ES-I3 (cell line): ENCODE results near the gene PGAM5.

Experiments
- H3K36me3 ChIP-seq: 2 replicates; pipeline ENCODE4 v1.6.1; 2013; ENCODE audit warnings: mild to moderate bottlenecking, low read length, control low read depth, moderate library complexity; ENCODE audit not compliant: insufficient read depth
- H3K4me1 ChIP-seq: 2 replicates; pipeline ENCODE4 v1.6.1; 2013; ENCODE audit warnings: mild to moderate bottlenecking, control low read depth, low read length; ENCODE audit not compliant: insufficient read depth
- H3K9ac ChIP-seq: 2 replicates; pipeline ENCODE4 v1.6.1; 2013; ENCODE audit warnings: low read depth, mild to moderate bottlenecking, low read length, moderate library complexity
- H3K9me3 ChIP-seq: 2 replicates; pipeline ENCODE4 v1.6.1; 2013; ENCODE audit warnings: mild to moderate bottlenecking, low read length, moderate library complexity; ENCODE audit not compliant: control insufficient read depth, insufficient read depth

The PGAM5 gene

DNA sequence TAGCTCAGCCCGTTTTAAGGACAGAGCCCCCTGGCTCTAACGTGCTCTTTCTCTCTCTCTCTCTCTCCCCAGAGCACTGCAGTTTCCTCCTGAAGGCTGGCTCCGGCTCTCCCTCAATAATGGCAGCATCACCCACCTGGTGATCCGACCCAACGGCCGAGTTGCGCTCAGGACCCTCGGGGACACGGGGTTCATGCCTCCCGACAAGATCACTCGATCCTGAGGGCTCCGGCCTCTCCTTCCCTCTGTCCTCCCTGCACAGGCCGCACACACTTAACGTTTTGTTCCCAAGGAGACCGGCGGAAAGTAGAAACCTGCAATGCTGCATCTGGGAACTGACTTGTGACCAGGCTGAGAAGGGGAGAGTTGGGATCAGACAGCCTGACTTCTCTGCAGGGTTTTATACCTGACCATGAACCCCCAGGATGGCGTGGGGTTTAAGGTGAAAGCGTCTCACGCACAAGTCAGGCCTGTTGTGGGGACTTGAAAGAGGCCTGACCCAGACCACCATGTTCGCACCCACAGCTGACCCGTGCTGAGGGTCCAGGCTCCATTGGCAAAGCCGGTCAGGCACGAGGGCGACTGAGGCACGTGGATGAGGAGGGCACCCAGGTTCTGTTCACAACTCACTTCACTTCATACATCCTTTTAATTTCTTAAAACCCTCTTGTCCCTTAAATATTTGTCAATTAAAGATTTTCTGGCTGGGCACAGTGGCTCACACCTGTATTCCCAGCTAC, 10.1 kb downstream of the PGAM5 start:
- no peaks in the 10 kb centered on the region for H3K4me1 ChIP-seq
- H3K36me3 ChIP-seq: peaks cover 18% of the 10 kb centered on the region
- no peak overlapping the region for H3K9ac ChIP-seq
- no peaks in the 10 kb centered on the region for H3K9me3 ChIP-seq

DNA sequence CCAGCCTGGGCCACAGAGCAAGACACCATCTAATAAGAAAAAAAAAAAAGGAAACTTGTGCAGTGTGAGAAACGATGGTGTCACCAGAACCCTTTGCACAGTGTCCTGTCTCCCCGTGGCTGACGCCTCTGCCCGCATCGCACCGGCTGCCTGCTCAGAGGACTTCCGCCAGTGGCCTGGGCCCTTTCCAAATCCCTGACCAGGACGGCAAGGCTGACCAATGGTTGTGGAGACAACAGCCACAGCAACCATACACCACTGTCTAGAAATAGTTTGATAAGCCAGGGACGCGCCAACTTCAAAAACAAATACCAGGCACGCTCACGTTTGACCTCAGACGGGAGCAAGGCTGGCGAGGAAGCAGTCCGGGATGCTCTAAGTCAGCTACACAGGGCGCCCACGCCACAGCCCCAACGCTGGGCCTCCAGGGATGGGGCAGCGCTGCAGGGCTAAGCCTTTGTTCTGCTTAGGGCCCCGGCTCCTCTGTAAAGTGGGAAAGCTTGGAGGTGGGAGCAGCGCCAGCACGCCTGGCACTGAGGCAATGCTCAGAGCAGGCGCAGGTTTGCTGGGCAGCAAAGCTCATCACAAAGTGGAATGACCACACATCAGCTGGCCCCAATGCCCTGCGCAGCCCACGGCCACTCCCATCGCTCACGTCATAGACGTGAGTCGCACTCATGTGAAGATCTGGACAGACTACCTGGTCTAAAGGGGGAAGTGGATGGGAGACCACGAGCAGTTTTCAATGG, 12.5 kb downstream of the PGAM5 start:
- Histone ChIP-seq H3K36me3 (peaks cover 33% of the 10 kb centered on the region), H3K9ac (no peak overlapping the region), H3K9me3 (no peaks in the 10 kb centered on the region)

DNA sequence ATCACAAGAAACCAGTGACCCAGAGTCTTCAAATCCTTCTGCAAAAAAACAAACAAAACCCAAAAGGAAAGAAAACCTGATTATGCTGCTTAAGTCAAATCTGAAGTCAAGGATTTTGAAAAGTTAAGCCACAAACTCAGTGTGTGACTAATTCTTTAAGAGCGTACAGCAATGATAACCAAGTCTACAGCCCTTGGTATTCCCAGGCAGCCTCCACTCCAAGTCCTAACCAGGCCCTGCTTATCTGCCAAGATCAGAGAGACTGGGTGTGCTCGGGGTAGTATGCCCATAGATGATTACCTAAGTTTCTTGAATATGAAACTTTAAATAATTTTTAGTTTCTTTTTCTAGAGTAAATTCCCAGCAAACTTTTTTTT, 13.1 kb downstream of the PGAM5 start:
- Histone ChIP-seq H3K36me3 (peaks cover 38% of the 10 kb centered on the region), H3K9me3 (no peaks in the 10 kb centered on the region), H3K9ac (no peak overlapping the region), H3K4me1 (no peaks in the 10 kb centered on the region)

More for the DNA sequence above, 12.5 kb downstream of the PGAM5 start:
- no peaks in the 10 kb centered on the region for H3K4me1 ChIP-seq

DNA sequence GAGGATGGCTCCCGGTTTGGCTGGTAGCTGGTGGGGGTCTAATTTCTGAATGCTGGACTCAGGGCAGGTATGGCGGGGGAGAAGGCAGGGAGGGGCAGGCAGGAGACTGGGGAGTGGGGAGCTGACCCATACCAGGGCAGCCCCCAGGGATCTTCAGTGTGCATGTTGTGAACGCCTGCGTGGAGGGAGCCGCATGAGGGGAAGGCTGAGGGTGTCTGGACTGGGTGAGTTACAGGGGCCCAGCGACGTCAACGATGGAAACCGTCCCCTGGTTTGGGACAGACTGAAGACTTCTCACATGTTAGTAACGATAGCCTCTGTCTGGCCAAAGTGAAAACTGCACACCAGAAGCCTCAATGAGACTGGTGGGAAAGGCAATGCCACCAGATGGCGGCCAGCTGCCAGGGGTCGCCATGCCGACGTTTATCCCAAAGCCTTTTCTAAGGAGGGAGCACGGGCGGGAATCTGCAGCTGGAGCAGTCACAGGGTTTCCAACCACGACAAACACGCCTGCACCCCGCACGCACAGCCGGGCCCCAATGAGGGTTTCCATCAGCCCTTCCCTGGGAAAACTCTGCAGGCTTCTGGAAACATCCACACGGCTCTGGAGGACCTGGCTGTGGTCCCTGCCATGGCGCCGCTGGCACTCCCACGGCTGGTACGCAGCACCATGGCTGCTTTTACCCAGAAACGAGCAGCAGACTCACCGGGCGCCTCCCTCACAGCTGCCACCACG, 14.0 kb downstream of the PGAM5 start:
- H3K9ac ChIP-seq: no peak overlapping the region
- peaks cover 41% of the 10 kb centered on the region for H3K36me3 ChIP-seq
- no peaks in the 10 kb centered on the region for H3K4me1 ChIP-seq
- no peaks in the 10 kb centered on the region for H3K9me3 ChIP-seq

DNA sequence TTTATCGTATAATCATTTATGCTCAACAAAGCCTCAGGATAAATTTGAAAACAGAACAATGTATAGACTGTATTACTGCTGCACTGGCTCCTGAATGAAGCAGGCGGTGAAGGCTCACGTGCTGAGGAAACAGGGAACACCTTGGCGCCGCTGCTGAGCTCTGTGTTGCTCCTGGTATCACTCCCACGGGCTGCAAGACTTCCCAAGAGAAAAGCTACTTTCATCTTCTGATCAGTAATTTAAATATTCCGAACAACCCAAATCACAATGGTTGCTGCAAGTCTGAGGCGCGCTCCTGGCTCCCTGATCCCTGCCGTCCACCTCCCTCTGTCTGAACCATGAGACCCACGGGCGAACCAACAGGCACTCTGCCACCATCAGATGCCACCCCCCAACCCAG, 15.7 kb downstream of the PGAM5 start:
- peaks cover 52% of the 10 kb centered on the region for H3K36me3 ChIP-seq
- H3K4me1 ChIP-seq: no peaks in the 10 kb centered on the region
- H3K9ac ChIP-seq: no peak overlapping the region
- H3K9me3 ChIP-seq: no peaks in the 10 kb centered on the region

DNA sequence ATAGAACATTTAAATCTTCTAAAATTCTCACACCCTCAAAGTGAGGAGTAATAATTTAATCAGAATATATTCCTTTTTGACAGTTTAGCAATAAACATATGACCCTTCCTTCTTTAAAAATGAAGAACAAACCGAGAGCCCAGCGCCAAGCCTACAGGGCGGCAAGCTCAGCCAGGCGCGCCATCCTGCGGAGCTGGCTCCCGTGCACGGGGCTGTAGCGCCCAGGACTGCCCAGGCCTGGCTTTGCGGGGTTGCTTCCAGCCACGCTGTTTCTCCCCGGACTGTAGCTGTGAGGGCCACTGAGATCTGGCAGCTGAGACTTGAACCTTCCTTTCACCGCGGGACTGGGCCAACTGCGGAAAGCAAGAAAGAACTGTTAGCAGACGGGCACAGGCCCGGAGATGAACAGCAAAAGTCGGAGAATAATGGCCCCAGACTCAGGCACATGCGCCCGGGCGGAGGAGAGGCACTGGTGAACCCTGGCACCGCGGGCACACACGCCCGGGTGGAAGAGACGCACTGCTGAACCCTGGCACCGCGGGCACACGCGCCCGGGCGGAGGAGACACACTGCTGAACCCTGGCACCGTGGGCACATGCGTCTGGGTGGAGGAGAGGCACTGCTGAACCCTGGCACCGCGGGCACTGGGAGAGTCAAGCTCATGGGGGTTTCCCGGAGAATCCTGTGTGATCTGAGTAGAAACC, 16.6 kb downstream of the PGAM5 start:
- Histone ChIP-seq H3K9ac (no peak overlapping the region), H3K9me3 (no peaks in the 10 kb centered on the region), H3K4me1 (no peaks in the 10 kb centered on the region), H3K36me3 (peaks cover 52% of the 10 kb centered on the region)

DNA sequence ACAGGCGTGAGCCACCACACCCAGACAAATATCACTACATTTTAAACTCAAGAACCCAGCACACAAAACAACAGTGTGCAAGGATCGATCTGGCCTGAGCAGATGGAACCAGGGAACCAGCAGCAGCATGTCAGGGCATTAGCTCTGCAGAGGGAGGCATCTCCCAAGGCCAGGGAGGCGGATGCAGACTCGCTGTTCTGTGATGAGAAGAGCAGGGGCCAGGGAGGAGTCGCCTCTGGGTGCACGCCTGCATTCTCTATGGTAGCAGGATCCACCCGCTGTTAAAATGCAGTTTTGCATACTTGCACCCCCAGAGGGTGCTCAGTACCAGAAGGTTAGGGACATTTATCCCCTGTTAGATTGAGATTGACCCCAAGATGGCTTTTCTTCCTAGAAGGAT, 17.9 kb downstream of the PGAM5 start:
- Histone ChIP-seq H3K9me3 (no peaks in the 10 kb centered on the region), H3K9ac (no peak overlapping the region), H3K36me3 (peaks cover 55% of the 10 kb centered on the region), H3K4me1 (no peaks in the 10 kb centered on the region)

DNA sequence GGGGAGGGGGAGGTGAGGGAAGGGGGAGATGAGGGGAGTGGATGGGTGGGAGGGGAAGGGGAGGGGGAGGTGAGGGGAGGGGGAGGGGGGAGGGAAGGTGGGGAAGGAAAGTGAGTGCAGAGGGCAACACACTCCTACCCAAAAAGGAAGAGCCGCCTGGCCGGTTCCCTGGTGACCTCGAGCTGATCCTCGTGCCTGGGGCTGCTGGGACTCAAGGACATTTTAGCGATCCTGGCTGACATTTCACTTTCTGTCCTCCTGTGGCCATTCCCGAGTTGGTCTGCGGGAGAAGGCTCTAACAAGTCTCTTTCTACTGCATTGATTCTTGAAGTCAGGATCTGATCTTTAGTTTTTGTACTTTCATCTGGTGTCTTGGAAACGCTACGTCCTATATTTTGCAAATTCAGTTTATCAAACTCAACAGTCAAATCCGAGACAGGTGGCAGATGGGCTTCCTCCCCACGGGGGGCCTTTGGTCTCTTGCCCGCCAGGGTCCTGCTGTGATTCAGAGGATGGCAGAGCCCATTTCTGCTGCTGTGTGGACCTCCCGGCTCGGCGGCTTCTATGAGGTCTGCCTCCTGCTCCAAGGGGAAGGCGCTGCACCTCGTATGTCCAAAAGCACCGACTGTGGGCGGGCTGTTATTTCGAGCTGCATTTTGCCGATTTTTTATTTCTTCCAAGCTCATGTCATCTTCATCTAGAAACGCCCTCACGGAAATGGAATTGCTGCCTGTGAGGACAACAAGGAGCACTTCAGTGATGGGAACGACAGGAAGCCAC, 19.1 kb downstream of the PGAM5 start:
- no peaks in the 10 kb centered on the region for H3K4me1 ChIP-seq
- peaks cover 60% of the 10 kb centered on the region for H3K36me3 ChIP-seq
- no peaks in the 10 kb centered on the region for H3K9me3 ChIP-seq
- H3K9ac ChIP-seq: no peak overlapping the region

DNA sequence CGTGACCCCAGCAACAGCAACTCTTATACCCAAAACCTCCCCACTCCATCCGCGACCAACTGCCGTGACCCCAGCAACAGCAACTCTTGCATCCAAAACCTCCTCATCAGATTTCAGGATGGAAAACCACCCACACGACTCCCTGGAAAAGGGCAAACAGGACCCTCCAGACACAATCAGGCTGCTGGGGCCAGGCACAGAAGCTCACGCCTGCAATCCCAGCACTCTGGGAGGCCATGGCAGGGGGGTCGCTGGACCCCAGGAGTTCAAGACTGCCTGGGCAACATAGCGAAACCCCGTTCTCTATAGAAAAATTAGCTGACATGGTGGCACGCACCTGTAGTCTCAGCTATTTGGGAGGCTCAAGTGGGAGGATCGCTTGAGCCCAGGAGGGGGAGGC, 19.7 kb downstream of the PGAM5 start:
- H3K4me1 ChIP-seq: no peaks in the 10 kb centered on the region
- H3K9ac ChIP-seq: no peak overlapping the region
- no peaks in the 10 kb centered on the region for H3K9me3 ChIP-seq
- peaks cover 60% of the 10 kb centered on the region for H3K36me3 ChIP-seq

DNA sequence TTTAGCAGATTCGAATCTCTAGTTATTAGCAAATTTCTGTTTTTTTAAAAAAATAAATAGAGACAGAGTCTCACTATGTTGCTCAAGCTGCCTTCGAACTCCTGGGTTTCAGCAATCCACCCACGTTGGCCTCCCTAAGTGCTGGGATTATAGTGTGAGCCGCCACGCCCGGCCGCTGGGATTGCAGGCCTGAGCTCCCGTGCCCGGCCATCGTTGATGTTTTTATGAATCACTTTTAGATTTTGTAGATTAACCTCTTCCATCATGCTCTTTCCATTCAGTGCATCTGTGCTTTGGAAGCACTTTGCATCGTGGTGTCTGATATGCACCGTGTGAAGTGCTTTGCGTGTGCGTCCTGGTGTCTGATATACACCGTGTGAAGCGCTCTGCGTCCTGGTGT, 20.9 kb downstream of the PGAM5 start:
- Histone ChIP-seq H3K4me1 (no peaks in the 10 kb centered on the region), H3K9me3 (no peaks in the 10 kb centered on the region), H3K9ac (no peak overlapping the region), H3K36me3 (peaks cover 58% of the 10 kb centered on the region)

DNA sequence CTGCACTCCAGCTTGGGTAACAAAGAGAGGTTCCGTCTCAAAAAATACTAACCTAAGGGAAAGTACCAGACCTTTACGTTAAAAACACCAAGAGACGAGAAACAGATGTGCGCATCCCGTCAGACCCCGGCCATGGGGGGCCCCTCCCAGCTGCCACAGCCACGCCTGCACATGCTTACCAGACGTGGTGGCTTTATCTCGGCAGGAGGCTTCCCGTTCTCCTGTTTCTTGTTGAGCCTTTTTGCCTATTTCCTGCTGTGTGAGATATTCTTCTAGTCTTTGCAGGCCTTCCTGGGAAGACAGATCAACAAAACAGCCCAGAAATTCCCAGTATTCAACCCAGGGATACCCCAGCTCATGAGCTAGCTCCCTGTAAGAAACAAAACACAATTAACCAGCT, 23.6 kb downstream of the PGAM5 start:
- no peaks in the 10 kb centered on the region for H3K4me1 ChIP-seq
- H3K9ac ChIP-seq: no peak overlapping the region
- peaks cover 55% of the 10 kb centered on the region for H3K36me3 ChIP-seq
- H3K9me3 ChIP-seq: no peaks in the 10 kb centered on the region

DNA sequence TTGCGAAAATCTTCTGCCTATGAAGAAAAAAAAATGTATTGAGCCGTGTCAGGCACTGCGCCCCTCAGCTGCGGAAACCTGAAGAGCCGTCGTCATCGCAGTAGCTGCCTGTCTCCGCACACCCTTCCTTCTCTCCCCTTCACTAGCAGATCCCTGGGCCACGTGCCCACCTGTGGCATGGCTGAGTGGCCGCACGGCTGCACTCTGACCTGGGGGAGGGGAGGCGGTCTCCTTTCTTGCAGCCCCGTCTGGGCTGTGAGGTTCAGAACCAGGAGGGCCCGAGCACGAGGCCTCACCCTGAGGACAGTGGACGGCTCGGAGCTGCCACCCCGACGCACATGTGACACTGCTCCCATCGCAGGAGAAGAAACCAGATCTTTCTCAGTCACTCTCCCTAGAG, 24.9 kb downstream of the PGAM5 start:
- no peak overlapping the region for H3K9ac ChIP-seq
- H3K36me3 ChIP-seq: peaks cover 56% of the 10 kb centered on the region
- H3K9me3 ChIP-seq: no peaks in the 10 kb centered on the region
- no peaks in the 10 kb centered on the region for H3K4me1 ChIP-seq

DNA sequence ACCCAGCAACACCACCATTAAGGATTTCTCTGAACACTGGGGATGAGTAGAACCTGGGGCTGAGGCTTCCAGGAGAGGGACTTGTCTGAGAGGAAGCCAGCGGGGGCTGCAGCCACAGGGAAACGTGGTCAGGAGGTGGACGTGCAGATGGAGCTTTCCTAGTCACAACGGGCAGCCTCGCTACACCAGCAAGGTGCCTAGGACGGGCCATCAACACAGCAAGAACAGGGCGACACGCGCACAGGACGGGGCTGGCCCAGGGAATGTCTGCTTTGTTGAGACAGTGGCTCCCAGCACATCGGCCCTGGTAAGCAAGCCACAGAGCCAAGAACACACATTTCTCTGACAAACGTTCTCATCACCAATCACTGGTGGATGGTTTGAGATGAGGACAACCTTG, 25.7 kb downstream of the PGAM5 start:
- H3K4me1 ChIP-seq: no peaks in the 10 kb centered on the region
- no peaks in the 10 kb centered on the region for H3K9me3 ChIP-seq
- H3K36me3 ChIP-seq: peaks cover 48% of the 10 kb centered on the region
- no peak overlapping the region for H3K9ac ChIP-seq

DNA sequence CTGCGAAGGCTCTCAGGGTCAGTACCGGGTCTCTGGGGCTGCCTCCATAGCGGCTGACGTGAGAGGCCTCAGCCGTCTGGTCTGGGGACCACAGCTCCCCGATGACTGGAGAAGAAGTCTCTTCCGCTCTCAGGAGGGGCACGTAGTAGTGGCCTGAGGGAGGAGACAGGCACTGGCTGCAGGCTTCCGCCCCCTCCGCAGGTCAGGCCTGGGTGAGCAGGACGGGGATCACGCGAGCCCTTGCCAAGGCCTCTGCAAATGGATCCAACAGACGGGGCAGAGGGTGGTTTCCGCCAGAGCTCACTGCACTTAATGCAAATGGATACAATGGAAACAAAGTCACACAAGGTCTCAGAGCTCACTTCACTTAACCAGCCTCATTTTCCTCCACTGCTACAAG, 26.3 kb downstream of the PGAM5 start:
- Histone ChIP-seq H3K4me1 (no peaks in the 10 kb centered on the region), H3K36me3 (peaks cover 51% of the 10 kb centered on the region), H3K9ac (no peak overlapping the region), H3K9me3 (no peaks in the 10 kb centered on the region)
